ENCODE data around the gene TAF11L10.

DNA sequence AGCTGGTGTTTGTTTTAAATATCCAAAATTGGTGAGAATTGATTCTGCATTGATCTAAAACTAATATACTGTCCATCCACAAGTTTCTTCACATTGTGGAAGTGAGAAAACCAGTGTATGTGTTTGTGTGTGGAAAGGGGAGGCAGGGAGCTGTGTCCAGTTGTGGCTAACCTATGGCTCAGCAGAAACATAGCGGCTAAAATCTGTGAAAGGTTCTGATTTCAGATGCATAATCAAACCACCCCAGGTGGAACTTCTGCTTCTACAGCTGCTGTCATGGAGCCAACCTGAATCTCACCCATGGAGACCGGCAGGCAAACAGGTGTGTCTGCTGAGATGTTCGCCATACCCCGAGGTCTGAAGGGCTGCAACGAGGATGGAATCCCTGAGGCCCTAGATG, 36.5 kb upstream of the TAF11L10 start, which contains the start of gene TAF11L14:
- TF ChIP-seq POLR2AphosphoS5 (IDR thresholded peaks at IDR 0.05; ENCODE audit: low read depth, low read length) (no peak), SIN3A (IDR thresholded peaks at IDR 0.05; ENCODE audit: borderline replicate concordance, insufficient read depth, low read length) (no peak)
